ENCODE measurements around the gene KIF6.

- TF ChIP-seq, protein P1, sequence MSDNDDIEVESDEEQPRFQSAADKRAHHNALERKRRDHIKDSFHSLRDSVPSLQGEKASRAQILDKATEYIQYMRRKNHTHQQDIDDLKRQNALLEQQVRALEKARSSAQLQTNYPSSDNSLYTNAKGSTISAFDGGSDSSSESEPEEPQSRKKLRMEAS (IDR thresholded peaks at IDR 0.05) = no peak
- TF ChIP-seq ZFX (IDR thresholded peaks at IDR 0.05) (no peak), SRF (IDR thresholded peaks at IDR 0.05; ENCODE audit: low read depth) (no peak), EZH2 (IDR thresholded peaks at IDR 0.05) (no peak), CBX3 (IDR thresholded peaks at IDR 0.05; ENCODE audit: low read depth) (no peak), POLR2A (IDR thresholded peaks at IDR 0.05; ENCODE audit: borderline replicate concordance, extremely low read depth, insufficient read depth, insufficient read length) (no peak), EGR1 (IDR thresholded peaks at IDR 0.05; ENCODE audit: low read depth) (no peak)
- TF ChIP-seq, protein P2, sequence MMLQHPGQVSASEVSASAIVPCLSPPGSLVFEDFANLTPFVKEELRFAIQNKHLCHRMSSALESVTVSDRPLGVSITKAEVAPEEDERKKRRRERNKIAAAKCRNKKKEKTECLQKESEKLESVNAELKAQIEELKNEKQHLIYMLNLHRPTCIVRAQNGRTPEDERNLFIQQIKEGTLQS (IDR thresholded peaks at IDR 0.05) = no peak
- TF ChIP-seq, protein P3, sequence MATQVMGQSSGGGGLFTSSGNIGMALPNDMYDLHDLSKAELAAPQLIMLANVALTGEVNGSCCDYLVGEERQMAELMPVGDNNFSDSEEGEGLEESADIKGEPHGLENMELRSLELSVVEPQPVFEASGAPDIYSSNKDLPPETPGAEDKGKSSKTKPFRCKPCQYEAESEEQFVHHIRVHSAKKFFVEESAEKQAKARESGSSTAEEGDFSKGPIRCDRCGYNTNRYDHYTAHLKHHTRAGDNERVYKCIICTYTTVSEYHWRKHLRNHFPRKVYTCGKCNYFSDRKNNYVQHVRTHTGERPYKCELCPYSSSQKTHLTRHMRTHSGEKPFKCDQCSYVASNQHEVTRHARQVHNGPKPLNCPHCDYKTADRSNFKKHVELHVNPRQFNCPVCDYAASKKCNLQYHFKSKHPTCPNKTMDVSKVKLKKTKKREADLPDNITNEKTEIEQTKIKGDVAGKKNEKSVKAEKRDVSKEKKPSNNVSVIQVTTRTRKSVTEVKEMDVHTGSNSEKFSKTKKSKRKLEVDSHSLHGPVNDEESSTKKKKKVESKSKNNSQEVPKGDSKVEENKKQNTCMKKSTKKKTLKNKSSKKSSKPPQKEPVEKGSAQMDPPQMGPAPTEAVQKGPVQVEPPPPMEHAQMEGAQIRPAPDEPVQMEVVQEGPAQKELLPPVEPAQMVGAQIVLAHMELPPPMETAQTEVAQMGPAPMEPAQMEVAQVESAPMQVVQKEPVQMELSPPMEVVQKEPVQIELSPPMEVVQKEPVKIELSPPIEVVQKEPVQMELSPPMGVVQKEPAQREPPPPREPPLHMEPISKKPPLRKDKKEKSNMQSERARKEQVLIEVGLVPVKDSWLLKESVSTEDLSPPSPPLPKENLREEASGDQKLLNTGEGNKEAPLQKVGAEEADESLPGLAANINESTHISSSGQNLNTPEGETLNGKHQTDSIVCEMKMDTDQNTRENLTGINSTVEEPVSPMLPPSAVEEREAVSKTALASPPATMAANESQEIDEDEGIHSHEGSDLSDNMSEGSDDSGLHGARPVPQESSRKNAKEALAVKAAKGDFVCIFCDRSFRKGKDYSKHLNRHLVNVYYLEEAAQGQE (IDR thresholded peaks at IDR 0.05; ENCODE audit: low read depth) = no peak
- TF ChIP-seq, protein P4, sequence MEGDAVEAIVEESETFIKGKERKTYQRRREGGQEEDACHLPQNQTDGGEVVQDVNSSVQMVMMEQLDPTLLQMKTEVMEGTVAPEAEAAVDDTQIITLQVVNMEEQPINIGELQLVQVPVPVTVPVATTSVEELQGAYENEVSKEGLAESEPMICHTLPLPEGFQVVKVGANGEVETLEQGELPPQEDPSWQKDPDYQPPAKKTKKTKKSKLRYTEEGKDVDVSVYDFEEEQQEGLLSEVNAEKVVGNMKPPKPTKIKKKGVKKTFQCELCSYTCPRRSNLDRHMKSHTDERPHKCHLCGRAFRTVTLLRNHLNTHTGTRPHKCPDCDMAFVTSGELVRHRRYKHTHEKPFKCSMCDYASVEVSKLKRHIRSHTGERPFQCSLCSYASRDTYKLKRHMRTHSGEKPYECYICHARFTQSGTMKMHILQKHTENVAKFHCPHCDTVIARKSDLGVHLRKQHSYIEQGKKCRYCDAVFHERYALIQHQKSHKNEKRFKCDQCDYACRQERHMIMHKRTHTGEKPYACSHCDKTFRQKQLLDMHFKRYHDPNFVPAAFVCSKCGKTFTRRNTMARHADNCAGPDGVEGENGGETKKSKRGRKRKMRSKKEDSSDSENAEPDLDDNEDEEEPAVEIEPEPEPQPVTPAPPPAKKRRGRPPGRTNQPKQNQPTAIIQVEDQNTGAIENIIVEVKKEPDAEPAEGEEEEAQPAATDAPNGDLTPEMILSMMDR (IDR thresholded peaks at IDR 0.05 in 2 of 3, conservative IDR thresholded peaks at IDR 0.05 in 1 of 3; ENCODE audit: borderline replicate concordance in 1 of 3, insufficient read depth in 1 of 3, low read depth in 2 of 3, low read length in 2 of 3) = no peak
These were observed 256.8 kb downstream of the KIF6 start for GRCh38 chr6:39468385-39468784.
